Measurements from ENCODE around the gene FOXK2. TPM values are rescaled to one million over a fixed set of nuclear protein-coding genes. Genes with fewer than 3 reads are reported as not detected.

FOXK2 gene
- 59.6 and 72.0 TPM in 2 replicates for total RNA-seq (2021)
- long read RNA-seq, full-length matches to known transcripts = 16 of 37 reads
- long read RNA-seq, partial matches to known transcripts = 21 of 37 reads
- long read RNA-seq, other reads (novel, unspliced or antisense) = 0 of 37 reads

GRCh38 chr17:82518826-82519810 lies at the start of gene FOXK2:
FOXK2 (plus strand) TSS chr17:82519732; CDS start chr17:82519889, 157 bp downstream.
- H3K9ac ChIP-seq (ENCODE audit: extremely low read depth, insufficient read length, low read length) = peak within 1 kb of the TSS; percentile 80
- peak; percentile 98 for DNase-seq
- TF ChIP-seq CTCF (conservative IDR thresholded peaks at IDR 0.05) = no peak
- peak within 1 kb of the TSS; percentile 98 for H3K4me2 ChIP-seq (ENCODE audit: insufficient read depth, insufficient read length, low read length)
- Mint-ChIP-seq H3K9me3 (peaks cover 0 to 8% of the 10 kb centered on the region in 2 experiments; a peak in 2 of 5 replicates), H3K4me3 (peak within 1 kb of the TSS; percentile 87 to 89), H3K36me3 (ENCODE audit: insufficient read depth in 1 of 3, low read depth in 3 of 3) (peaks cover 7 to 13% (median 11%) of the 10 kb centered on the region in 3 experiments; a peak in 6 of 7 replicates), H3K27me3 (ENCODE audit: low read depth) (no peaks in the 10 kb centered on the region), H3K4me1 (peaks cover 9 to 19% of the 10 kb centered on the region in 2 experiments), H3K27ac (peak within 1 kb of the TSS; percentile 20 to 74 (median 49); a peak in 6 of 7 replicates)
- H3K23me2 ChIP-seq (ENCODE audit: insufficient read length, low read depth, low read length, poor library complexity, severe bottlenecking) = peaks cover 10% of the 10 kb centered on the region
- H3K79me2 ChIP-seq (ENCODE audit: insufficient read depth, low read length) = peaks cover 34% of the 10 kb centered on the region
- H3K14ac ChIP-seq (ENCODE audit: insufficient read depth, low read length) = peak within 1 kb of the TSS; percentile 37; the same call in 1 of the 2 replicates
- no peak within 1 kb of the TSS for H2BK120ac ChIP-seq (ENCODE audit: low read depth, low read length, poor library complexity, severe bottlenecking)
- H3K27me3 ChIP-seq (ENCODE audit: insufficient read depth, low read length) = no peaks in the 10 kb centered on the region
- H3K79me1 ChIP-seq (ENCODE audit: insufficient read depth, low read depth, low read length, poor library complexity, severe bottlenecking) = peaks cover 3% of the 10 kb centered on the region
- no peak within 1 kb of the TSS for H2BK15ac ChIP-seq (ENCODE audit: low read depth, low read length)
- no peak within 1 kb of the TSS for H3K56ac ChIP-seq (ENCODE audit: insufficient read length, low read depth, low read length)
- no peaks in the 10 kb centered on the region for H3K4me1 ChIP-seq (ENCODE audit: insufficient read depth, low read length)
- H3K9me3 ChIP-seq (ENCODE audit: control insufficient read depth, low read depth, low read length) = no peaks in the 10 kb centered on the region
- H4K5ac ChIP-seq (ENCODE audit: insufficient read length, low read depth, low read length) = no peak within 1 kb of the TSS
- H2BK20ac ChIP-seq (ENCODE audit: low read depth, low read length, poor library complexity, severe bottlenecking) = no peak within 1 kb of the TSS
- H2AK5ac ChIP-seq (ENCODE audit: insufficient read length, low read length) = no peak within 1 kb of the TSS
- no peak within 1 kb of the TSS for H2BK5ac ChIP-seq (ENCODE audit: insufficient read length, low read length)
- WGBS (ENCODE audit: extremely low coverage, insufficient read length, low lambda C conversion rate) = no CpG with 5 or more reads among the region's 114 CpGs
- no peak within 1 kb of the TSS for H4K91ac ChIP-seq (ENCODE audit: insufficient read length, low read depth, low read length)
- no peak within 1 kb of the TSS for H3K23ac ChIP-seq (ENCODE audit: insufficient read length, low read depth, low read length)
- H4K8ac ChIP-seq (replicated peaks; ENCODE audit: insufficient read length, low read depth, low read length) = no peak within 1 kb of the TSS
- no peak within 1 kb of the TSS for H2AFZ ChIP-seq (ENCODE audit: low read length)
- no peaks in the 10 kb centered on the region for H4K20me1 ChIP-seq (ENCODE audit: control insufficient read depth, insufficient read depth, insufficient read length)
- no peak within 1 kb of the TSS for H2BK12ac ChIP-seq (ENCODE audit: insufficient read length, low read depth, low read length)
- no peak within 1 kb of the TSS for H3K18ac ChIP-seq (ENCODE audit: insufficient read length, low read depth, low read length)
- no peak within 1 kb of the TSS for H3K27ac ChIP-seq (ENCODE audit: insufficient read length, low read depth, low read length)
- no peak within 1 kb of the TSS for H3K4ac ChIP-seq (ENCODE audit: low read depth, low read length)
- no peak within 1 kb of the TSS for H3T11ph ChIP-seq (ENCODE audit: low read length)

All from H9 (cell line).